ENCODE measurements around the gene FGD3.

Gene FGD3

DNA sequence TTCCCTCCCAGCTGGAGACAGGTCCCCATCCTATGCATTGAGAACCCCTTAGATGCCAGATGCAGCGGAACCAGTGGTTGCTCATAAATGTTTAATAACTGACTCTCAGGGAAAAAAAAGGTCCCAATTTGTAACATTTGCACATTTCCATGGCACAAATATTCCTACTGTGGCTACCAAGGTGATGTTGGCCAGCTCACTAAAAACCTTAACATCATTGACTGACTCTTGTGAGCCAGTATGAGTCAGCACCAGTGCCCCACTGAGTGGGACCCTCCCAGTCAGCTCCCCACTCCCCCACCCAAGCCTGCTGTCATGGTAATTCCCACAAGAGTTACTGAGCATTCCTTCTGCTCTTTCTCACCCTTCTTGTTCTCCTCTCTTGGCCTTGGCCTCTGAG, 26.9 kb upstream of the FGD3 start:
- no peak overlapping the region for H3K4me3 ChIP-seq (IDR thresholded peaks at IDR 0.05; ENCODE audit: insufficient read depth, low read depth, low read length)
- H3K36me3 ChIP-seq (ENCODE audit: insufficient read depth): no peaks in the 10 kb centered on the region
- H3K9ac ChIP-seq: no peak overlapping the region
- no peaks in the 10 kb centered on the region for H4K20me1 ChIP-seq (ENCODE audit: insufficient read depth)
- TF ChIP-seq CTCF (conservative IDR thresholded peaks at IDR 0.05; ENCODE audit: low read depth, low read length): no peak
- H3K27me3 ChIP-seq (ENCODE audit: insufficient read depth, low read depth): no peaks in the 10 kb centered on the region
- no peak overlapping the region for H3K4me2 ChIP-seq
- H3K27ac ChIP-seq: no peak overlapping the region
- no peaks in the 10 kb centered on the region for H3K79me2 ChIP-seq (ENCODE audit: insufficient read depth, low read depth)
- no peaks in the 10 kb centered on the region for H3K4me1 ChIP-seq (ENCODE audit: low read depth, poor library complexity, severe bottlenecking)
- H2AFZ ChIP-seq (ENCODE audit: low read depth): no peak overlapping the region

GRCh38 chr9:92931606-92932005, 15.7 kb upstream of the FGD3 start:
- no peak overlapping the region for H3K27ac ChIP-seq
- H3K36me3 ChIP-seq (ENCODE audit: insufficient read depth): no peaks in the 10 kb centered on the region
- H3K4me2 ChIP-seq: no peak overlapping the region
- H2AFZ ChIP-seq (ENCODE audit: low read depth): no peak overlapping the region
- H3K79me2 ChIP-seq (ENCODE audit: insufficient read depth, low read depth): no peaks in the 10 kb centered on the region
- H3K4me1 ChIP-seq (ENCODE audit: low read depth, poor library complexity, severe bottlenecking): no peaks in the 10 kb centered on the region
- no peak overlapping the region for H3K9ac ChIP-seq
- TF ChIP-seq CTCF (conservative IDR thresholded peaks at IDR 0.05; ENCODE audit: low read depth, low read length): no peak
- H3K4me3 ChIP-seq (IDR thresholded peaks at IDR 0.05; ENCODE audit: insufficient read depth, low read depth, low read length): no peak overlapping the region
- H3K27me3 ChIP-seq (ENCODE audit: insufficient read depth, low read depth): no peaks in the 10 kb centered on the region
- no peaks in the 10 kb centered on the region for H4K20me1 ChIP-seq (ENCODE audit: insufficient read depth)

DNA sequence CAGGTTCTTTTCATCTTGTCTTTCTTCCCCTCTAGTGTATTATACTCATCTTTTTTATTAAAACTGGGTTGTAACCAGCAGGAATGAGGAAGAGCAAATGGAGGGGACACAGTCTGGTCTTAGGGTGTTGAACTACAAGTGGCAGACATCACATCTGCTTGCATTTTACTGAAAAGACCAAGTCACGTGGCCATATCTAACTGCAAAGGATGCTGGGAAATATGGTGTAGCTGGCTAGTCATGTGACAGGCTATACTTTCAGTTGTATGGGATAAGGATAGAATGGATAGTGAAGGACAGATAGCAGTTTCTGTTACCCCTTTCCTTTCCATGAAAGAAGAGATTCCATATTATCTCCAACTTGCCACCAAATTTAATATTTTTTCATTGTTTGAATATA, 13.0 kb upstream of the FGD3 start:
- no peaks in the 10 kb centered on the region for H4K20me1 ChIP-seq (ENCODE audit: insufficient read depth)
- H3K79me2 ChIP-seq (ENCODE audit: insufficient read depth, low read depth): no peaks in the 10 kb centered on the region
- H2AFZ ChIP-seq (ENCODE audit: low read depth): no peak overlapping the region
- no peak for TF ChIP-seq CTCF (conservative IDR thresholded peaks at IDR 0.05; ENCODE audit: low read depth, low read length)
- H3K4me1 ChIP-seq (ENCODE audit: low read depth, poor library complexity, severe bottlenecking): no peaks in the 10 kb centered on the region
- no peaks in the 10 kb centered on the region for H3K36me3 ChIP-seq (ENCODE audit: insufficient read depth)
- H3K4me3 ChIP-seq (IDR thresholded peaks at IDR 0.05; ENCODE audit: insufficient read depth, low read depth, low read length): no peak overlapping the region
- no peaks in the 10 kb centered on the region for H3K27me3 ChIP-seq (ENCODE audit: insufficient read depth, low read depth)
- H3K4me2 ChIP-seq: no peak overlapping the region
- H3K9ac ChIP-seq: no peak overlapping the region
- no peak overlapping the region for H3K27ac ChIP-seq

DNA sequence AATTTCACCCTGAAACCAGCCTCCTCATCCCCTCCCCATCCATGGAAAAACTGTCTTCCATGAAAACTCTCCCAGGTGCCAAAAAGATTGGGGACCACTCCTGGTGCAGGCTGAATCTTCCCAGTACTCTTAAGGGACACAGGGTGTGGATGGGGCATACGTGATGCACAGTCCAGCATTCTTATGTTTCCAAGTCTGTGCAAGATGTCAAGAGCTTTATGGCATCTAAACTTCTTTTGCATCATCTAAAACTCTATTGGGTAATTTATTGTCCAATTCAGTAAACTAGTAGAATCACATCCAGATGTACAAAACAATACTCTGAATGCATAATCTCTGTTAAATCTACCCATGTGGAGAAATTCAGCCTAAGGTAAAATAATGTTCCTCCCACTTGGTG, 9.3 kb upstream of the FGD3 start:
- TF ChIP-seq CTCF (conservative IDR thresholded peaks at IDR 0.05; ENCODE audit: low read depth, low read length): no peak
- no peaks in the 10 kb centered on the region for H3K27me3 ChIP-seq (ENCODE audit: insufficient read depth, low read depth)
- no peak overlapping the region for H3K27ac ChIP-seq
- no peak overlapping the region for H2AFZ ChIP-seq (ENCODE audit: low read depth)
- no peak overlapping the region for H3K4me3 ChIP-seq (IDR thresholded peaks at IDR 0.05; ENCODE audit: insufficient read depth, low read depth, low read length)
- no peaks in the 10 kb centered on the region for H3K36me3 ChIP-seq (ENCODE audit: insufficient read depth)
- no peaks in the 10 kb centered on the region for H3K79me2 ChIP-seq (ENCODE audit: insufficient read depth, low read depth)
- no peak overlapping the region for H3K9ac ChIP-seq
- no peaks in the 10 kb centered on the region for H4K20me1 ChIP-seq (ENCODE audit: insufficient read depth)
- no peak overlapping the region for H3K4me2 ChIP-seq
- no peaks in the 10 kb centered on the region for H3K4me1 ChIP-seq (ENCODE audit: low read depth, poor library complexity, severe bottlenecking)

- Histone ChIP-seq H3K4me1 (ENCODE audit: low read depth, poor library complexity, severe bottlenecking) (no peaks in the 10 kb centered on the region), H3K9ac (no peak overlapping the region), H3K27me3 (ENCODE audit: insufficient read depth, low read depth) (no peaks in the 10 kb centered on the region), H3K27ac (no peak overlapping the region), H2AFZ (ENCODE audit: low read depth) (no peak overlapping the region), H3K4me2 (no peak overlapping the region), H4K20me1 (ENCODE audit: insufficient read depth) (no peaks in the 10 kb centered on the region), H3K4me3 (IDR thresholded peaks at IDR 0.05; ENCODE audit: insufficient read depth, low read depth, low read length) (no peak overlapping the region), H3K36me3 (ENCODE audit: insufficient read depth) (no peaks in the 10 kb centered on the region), H3K79me2 (ENCODE audit: insufficient read depth, low read depth) (no peaks in the 10 kb centered on the region)
- no peak for TF ChIP-seq CTCF (conservative IDR thresholded peaks at IDR 0.05; ENCODE audit: low read depth, low read length)
These were observed 5.5 kb upstream of the FGD3 start for GRCh38 chr9:92941861-92942260.
